ENCODE data around the gene EGLN2. TPM values are rescaled to one million over a fixed set of nuclear protein-coding genes. Genes with fewer than 3 reads are reported as not detected.
"Not testable (repeated sequence)": the region's sequence is repeated elsewhere in the genome, so short reads cannot be mapped to it uniquely, and the experiment has no call there.

The EGLN2 gene
- total and polyA plus RNA-seq, 2 of the 4 experiments (the other 2 are of a cell fraction): 54.1 to 60.2 TPM

GRCh38 chr19:40850277-40850676, 51.3 kb downstream of the EGLN2 start, which contains the start of gene CYP2A6:
Gene CYP2A6 (minus strand): TSS chr19:40850447. CDS start chr19:40850426, 21 bp downstream.
- no CpG with 5 or more reads among the region's 3 CpGs for WGBS, 2 experiments (ENCODE audit: extremely low coverage in 2 of 2, insufficient read length in 1 of 2)
- in situ Hi-C loops (cut with MboI; ENCODE audit: low sequenced_read_pairs); H2AFZ ChIP-seq (replicated peaks; ENCODE audit: low read length, poor library complexity); H3K36me3 ChIP-seq (ENCODE audit: control insufficient read depth, insufficient read depth, low read length); CTCF ChIA-PET; DNase-seq; H2BK120ac ChIP-seq (ENCODE audit: low read depth, low read length); BruUV-seq (replicated peaks); H4K20me1 ChIP-seq (ENCODE audit: insufficient read depth, low read length); ATAC-seq (ENCODE audit: low read depth); H3K4me1 ChIP-seq (ENCODE audit: control insufficient read depth, insufficient read depth, low read length); POLR2A ChIA-PET (ENCODE audit: unreplicated experiment); H3K9me1 ChIP-seq (ENCODE audit: insufficient read depth, low read length); H2BK20ac ChIP-seq (ENCODE audit: low read depth, low read length); H4K8ac ChIP-seq (ENCODE audit: low read depth in 2 of 2, low read length in 2 of 2); H3K4ac ChIP-seq (ENCODE audit: low read depth, low read length); H2AK5ac ChIP-seq (ENCODE audit: low read depth, low read length); H3K23ac ChIP-seq (ENCODE audit: low read depth, low read length); H2AK9ac ChIP-seq (replicated peaks; ENCODE audit: low read depth, low read length, poor library complexity); H3K4me3 ChIP-seq (ENCODE audit: insufficient read depth, low read depth, low read length); dilution Hi-C loops (cut with HindIII; ENCODE audit: low sequenced_read_pairs, unreplicated experiment); H2BK15ac ChIP-seq (ENCODE audit: low read depth, low read length); H3K27ac ChIP-seq (ENCODE audit: insufficient read depth, low read length); H4K91ac ChIP-seq (ENCODE audit: insufficient read depth, low read depth, low read length); H3K79me1 ChIP-seq (ENCODE audit: low read depth in 1 of 2, low read length in 2 of 2); H3K14ac ChIP-seq (replicated peaks; ENCODE audit: low read depth, low read length); H4K5ac ChIP-seq (ENCODE audit: low read depth, low read length); H3K56ac ChIP-seq (ENCODE audit: extremely low read depth, insufficient read depth, low read length); H2BK5ac ChIP-seq (ENCODE audit: low read depth, low read length, poor library complexity, severe bottlenecking); intact Hi-C loops (cut with micrococcal nuclease); H3K9ac ChIP-seq (ENCODE audit: low read depth, low read length); H3K4me2 ChIP-seq (ENCODE audit: low read depth, low read length); H3K18ac ChIP-seq (ENCODE audit: low read depth, low read length); H3K9me3 ChIP-seq (ENCODE audit: control insufficient read depth, insufficient read depth, low read length): not testable (repeated sequence)
- H3K27me3 ChIP-seq (ENCODE audit: control insufficient read depth, insufficient read depth, low read length): peaks cover 18% of the 10 kb centered on the region

DNA sequence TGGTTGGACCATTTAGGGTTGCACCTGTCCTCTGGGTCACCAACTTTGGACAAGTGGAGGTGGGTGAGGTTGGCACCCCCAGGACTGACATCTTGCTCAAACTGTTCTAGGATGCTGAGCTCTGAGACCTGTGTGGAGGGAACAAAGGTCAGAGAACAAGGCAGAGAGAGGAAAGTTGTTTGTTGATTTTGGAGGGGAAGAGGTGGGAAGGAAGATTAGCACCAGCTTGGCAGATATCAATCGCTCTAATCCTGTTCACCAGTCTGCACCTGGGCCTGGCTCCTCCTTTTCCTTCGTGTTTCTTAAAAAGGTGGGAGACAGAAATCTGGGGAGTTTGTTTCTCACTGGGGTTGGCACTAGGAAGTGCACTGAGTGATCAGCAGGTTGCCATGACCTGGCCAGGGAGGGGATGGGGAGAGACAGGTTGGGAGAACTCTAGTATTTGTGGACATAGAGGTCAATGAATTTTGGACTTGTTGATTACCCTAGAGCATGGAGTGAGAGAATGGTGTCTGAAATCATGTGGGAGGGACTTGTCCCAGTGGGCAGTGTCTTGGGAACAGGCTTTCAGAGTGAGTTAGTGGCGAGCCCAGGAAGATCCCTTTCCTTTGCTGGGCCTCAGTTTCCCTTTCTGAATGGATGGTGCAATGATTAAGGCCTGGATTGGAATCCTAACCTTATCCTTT, 53.6 kb downstream of the EGLN2 start:
- intact Hi-C loops (cut with micrococcal nuclease); H3K18ac ChIP-seq (ENCODE audit: low read depth, low read length); H4K8ac ChIP-seq (ENCODE audit: low read depth in 2 of 2, low read length in 2 of 2); H2BK15ac ChIP-seq (ENCODE audit: low read depth, low read length); H3K9ac ChIP-seq (ENCODE audit: low read depth, low read length); H2BK120ac ChIP-seq (ENCODE audit: low read depth, low read length); H2BK20ac ChIP-seq (ENCODE audit: low read depth, low read length); H2AK9ac ChIP-seq (replicated peaks; ENCODE audit: low read depth, low read length, poor library complexity); DNase-seq; H3K79me1 ChIP-seq (ENCODE audit: low read depth in 1 of 2, low read length in 2 of 2); ATAC-seq (ENCODE audit: low read depth); dilution Hi-C loops (cut with HindIII; ENCODE audit: low sequenced_read_pairs, unreplicated experiment); BruUV-seq (replicated peaks); H3K14ac ChIP-seq (replicated peaks; ENCODE audit: low read depth, low read length); H3K27ac ChIP-seq (ENCODE audit: insufficient read depth, low read length); H3K36me3 ChIP-seq (ENCODE audit: control insufficient read depth, insufficient read depth, low read length); H3K23ac ChIP-seq (ENCODE audit: low read depth, low read length); POLR2A ChIA-PET (ENCODE audit: unreplicated experiment); H3K4me2 ChIP-seq (ENCODE audit: low read depth, low read length); H3K4me3 ChIP-seq (ENCODE audit: insufficient read depth, low read depth, low read length); H3K9me1 ChIP-seq (ENCODE audit: insufficient read depth, low read length); H4K20me1 ChIP-seq (ENCODE audit: insufficient read depth, low read length); H4K5ac ChIP-seq (ENCODE audit: low read depth, low read length); H3K56ac ChIP-seq (ENCODE audit: extremely low read depth, insufficient read depth, low read length); H3K9me3 ChIP-seq (ENCODE audit: control insufficient read depth, insufficient read depth, low read length); H4K91ac ChIP-seq (ENCODE audit: insufficient read depth, low read depth, low read length); H3K4me1 ChIP-seq (ENCODE audit: control insufficient read depth, insufficient read depth, low read length); H3K4ac ChIP-seq (ENCODE audit: low read depth, low read length); H2BK5ac ChIP-seq (ENCODE audit: low read depth, low read length, poor library complexity, severe bottlenecking); H2AK5ac ChIP-seq (ENCODE audit: low read depth, low read length); in situ Hi-C loops (cut with MboI; ENCODE audit: low sequenced_read_pairs); CTCF ChIA-PET; H2AFZ ChIP-seq (replicated peaks; ENCODE audit: low read length, poor library complexity): not testable (repeated sequence)
- WGBS, 2 experiments (ENCODE audit: extremely low coverage in 2 of 2, insufficient read length in 1 of 2): no CpG with 5 or more reads among the region's 3 CpGs
- peaks cover 14% of the 10 kb centered on the region for H3K27me3 ChIP-seq (ENCODE audit: control insufficient read depth, insufficient read depth, low read length)
